ENCODE results near the gene MGAT5.
"Not testable (repeated sequence)": the region's sequence is repeated elsewhere in the genome, so short reads cannot be mapped to it uniquely, and the experiment has no call there.

Gene MGAT5

GRCh38 chr2:134292514-134292913 lies 38.6 kb downstream of the MGAT5 start:
- peaks cover 42% of the 10 kb centered on the region for H3K4me1 Mint-ChIP-seq
- no peak overlapping the region for H3K4me3 Mint-ChIP-seq
- H3K27ac Mint-ChIP-seq = peak overlapping the region in 1 of 2 donors; percentile 58
- H3K9me3 Mint-ChIP-seq = no peaks in the 10 kb centered on the region
- ATAC-seq = no peak
- H3K27me3 Mint-ChIP-seq = no peaks in the 10 kb centered on the region
- DNase-seq = no peak

GRCh38 chr2:134293719-134294537 lies 40.1 kb downstream of the MGAT5 start:
- Mint-ChIP-seq H3K4me1 (peaks cover 42% of the 10 kb centered on the region), H3K4me3 (no peak overlapping the region), H3K27ac (no peak overlapping the region), H3K27me3 (no peaks in the 10 kb centered on the region), H3K9me3 (no peaks in the 10 kb centered on the region)
- ATAC-seq = no peak
- DNase-seq = no peak

GRCh38 chr2:134294598-134294997 lies 40.7 kb downstream of the MGAT5 start:
- H3K27me3 Mint-ChIP-seq, H3K27ac Mint-ChIP-seq, H3K4me3 Mint-ChIP-seq, ATAC-seq, DNase-seq, H3K9me3 Mint-ChIP-seq: not testable (repeated sequence)
- H3K4me1 Mint-ChIP-seq = peaks cover 44% of the 10 kb centered on the region

GRCh38 chr2:134295441-134295840 lies 41.6 kb downstream of the MGAT5 start:
- Mint-ChIP-seq H3K4me3 (no peak overlapping the region), H3K4me1 (peaks cover 52% of the 10 kb centered on the region), H3K27ac (no peak overlapping the region), H3K9me3 (no peaks in the 10 kb centered on the region), H3K27me3 (no peaks in the 10 kb centered on the region)
- no peak for DNase-seq
- no peak for ATAC-seq

GRCh38 chr2:134296301-134296700 lies 42.4 kb downstream of the MGAT5 start:
- Mint-ChIP-seq H3K27ac (no peak overlapping the region), H3K4me1 (peaks cover 60% of the 10 kb centered on the region), H3K9me3 (no peaks in the 10 kb centered on the region), H3K4me3 (no peak overlapping the region), H3K27me3 (no peaks in the 10 kb centered on the region)
- DNase-seq (no peak), ATAC-seq (no peak)

GRCh38 chr2:134299334-134299733 lies 45.5 kb downstream of the MGAT5 start:
- DNase-seq (no peak), ATAC-seq (no peak)
- Mint-ChIP-seq H3K4me1 (peaks cover 55% of the 10 kb centered on the region), H3K27ac (peak overlapping the region in 1 of 2 donors; percentile 35), H3K27me3 (no peaks in the 10 kb centered on the region), H3K9me3 (no peaks in the 10 kb centered on the region), H3K4me3 (no peak overlapping the region)

GRCh38 chr2:134300585-134300984 lies 46.7 kb downstream of the MGAT5 start:
- Mint-ChIP-seq H3K9me3 (no peaks in the 10 kb centered on the region), H3K4me3 (no peak overlapping the region), H3K27ac (no peak overlapping the region), H3K4me1 (peaks cover 59% of the 10 kb centered on the region), H3K27me3 (no peaks in the 10 kb centered on the region)
- DNase-seq (no peak), ATAC-seq (no peak)

GRCh38 chr2:134301099-134301927 lies 47.4 kb downstream of the MGAT5 start:
- Mint-ChIP-seq H3K27ac (peak overlapping the region in 1 of 2 donors; percentile 36), H3K9me3 (no peaks in the 10 kb centered on the region), H3K4me1 (peaks cover 53% of the 10 kb centered on the region), H3K4me3 (no peak overlapping the region), H3K27me3 (no peaks in the 10 kb centered on the region)
- DNase-seq = no peak
- ATAC-seq = peak; percentile 85

- DNase-seq (no peak), ATAC-seq (no peak)
- H3K27ac Mint-ChIP-seq = no peak overlapping the region
- no peak overlapping the region for H3K4me3 Mint-ChIP-seq
- H3K9me3 Mint-ChIP-seq = no peaks in the 10 kb centered on the region
- H3K27me3 Mint-ChIP-seq = no peaks in the 10 kb centered on the region
- H3K4me1 Mint-ChIP-seq = peaks cover 52% of the 10 kb centered on the region
These were observed 48.0 kb downstream of the MGAT5 start for GRCh38 chr2:134301928-134302260.

GRCh38 chr2:134304394-134305108 lies 50.7 kb downstream of the MGAT5 start:
- peaks cover 65% of the 10 kb centered on the region for H3K4me1 Mint-ChIP-seq
- H3K4me3 Mint-ChIP-seq = no peak overlapping the region
- ATAC-seq = no peak
- peaks cover 4 to 6% of the 10 kb centered on the region in 2 donors for H3K9me3 Mint-ChIP-seq
- no peaks in the 10 kb centered on the region for H3K27me3 Mint-ChIP-seq
- H3K27ac Mint-ChIP-seq = no peak overlapping the region
- no peak for DNase-seq

- H3K9me3 Mint-ChIP-seq = peaks cover 4 to 6% of the 10 kb centered on the region in 2 donors
- no peak overlapping the region for H3K4me3 Mint-ChIP-seq
- H3K4me1 Mint-ChIP-seq = peaks cover 60% of the 10 kb centered on the region
These were observed 51.2 kb downstream of the MGAT5 start for GRCh38 chr2:134305109-134305491.

GRCh38 chr2:134306521-134306920 lies 52.6 kb downstream of the MGAT5 start:
- Mint-ChIP-seq H3K27ac (no peak overlapping the region), H3K4me3 (no peak overlapping the region), H3K9me3 (peaks cover 4 to 6% of the 10 kb centered on the region in 2 donors), H3K4me1 (peaks cover 57% of the 10 kb centered on the region), H3K27me3 (no peaks in the 10 kb centered on the region)
- DNase-seq (no peak), ATAC-seq (no peak)

More at GRCh38 chr2:134305109-134305491, 51.2 kb downstream of the MGAT5 start:
- H3K27ac Mint-ChIP-seq = no peak overlapping the region
- DNase-seq (no peak), ATAC-seq (no peak)
- no peaks in the 10 kb centered on the region for H3K27me3 Mint-ChIP-seq

GRCh38 chr2:134307334-134307733 lies 53.5 kb downstream of the MGAT5 start:
- H3K27me3 Mint-ChIP-seq = no peaks in the 10 kb centered on the region
- peaks cover 4 to 6% of the 10 kb centered on the region in 2 donors for H3K9me3 Mint-ChIP-seq
- H3K4me3 Mint-ChIP-seq = no peak overlapping the region
- no peak for DNase-seq
- ATAC-seq = no peak
- peaks cover 61% of the 10 kb centered on the region for H3K4me1 Mint-ChIP-seq
- H3K27ac Mint-ChIP-seq = no peak overlapping the region

GRCh38 chr2:134308474-134309385 lies 54.9 kb downstream of the MGAT5 start:
- H3K27ac Mint-ChIP-seq = no peak overlapping the region
- no peak for ATAC-seq
- H3K4me3 Mint-ChIP-seq = no peak overlapping the region
- peaks cover 61% of the 10 kb centered on the region for H3K4me1 Mint-ChIP-seq
- H3K27me3 Mint-ChIP-seq = no peaks in the 10 kb centered on the region
- H3K9me3 Mint-ChIP-seq = peaks cover 4 to 6% of the 10 kb centered on the region in 2 donors
- DNase-seq = no peak

Measured in stimulated activated naive CD8-positive, alpha-beta T cell treated with anti-CD3 and anti-CD28 coated beads, Interleukin-15, amount 100 ng/mL, for 72 hours (primary cell).